ENCODE measurements around the gene AUTS2.

GRCh38 chr7:70735313-70735712, 1137.0 kb downstream of the AUTS2 start:
- TF ChIP-seq CTCF (IDR thresholded peaks at IDR 0.05) (no peak), REST (IDR thresholded peaks at IDR 0.05; ENCODE audit: insufficient read depth in 1 of 2, low read depth in 2 of 2, low read length in 1 of 2) (no peak), TCF7L2 (IDR thresholded peaks at IDR 0.05; ENCODE audit: low read depth, low read length) (no peak), POLR2AphosphoS5 (IDR thresholded peaks at IDR 0.05; ENCODE audit: low read depth, low read length) (no peak), SIN3A (IDR thresholded peaks at IDR 0.05; ENCODE audit: borderline replicate concordance, insufficient read depth, low read depth, low read length) (no peak)

Measured in Panc1 (cell line).